ENCODE measurements around the gene SIPA1L3. TPM values are rescaled to one million over a fixed set of nuclear protein-coding genes. Genes with fewer than 3 reads are reported as not detected.

Gene SIPA1L3
- total and polyA plus RNA-seq, 9 of the 15 experiments (the other 6 are each of a cell fraction or from before 2014, with no cell fraction given), result 0.01 to 6.1 (median 2.5) TPM

DNA sequence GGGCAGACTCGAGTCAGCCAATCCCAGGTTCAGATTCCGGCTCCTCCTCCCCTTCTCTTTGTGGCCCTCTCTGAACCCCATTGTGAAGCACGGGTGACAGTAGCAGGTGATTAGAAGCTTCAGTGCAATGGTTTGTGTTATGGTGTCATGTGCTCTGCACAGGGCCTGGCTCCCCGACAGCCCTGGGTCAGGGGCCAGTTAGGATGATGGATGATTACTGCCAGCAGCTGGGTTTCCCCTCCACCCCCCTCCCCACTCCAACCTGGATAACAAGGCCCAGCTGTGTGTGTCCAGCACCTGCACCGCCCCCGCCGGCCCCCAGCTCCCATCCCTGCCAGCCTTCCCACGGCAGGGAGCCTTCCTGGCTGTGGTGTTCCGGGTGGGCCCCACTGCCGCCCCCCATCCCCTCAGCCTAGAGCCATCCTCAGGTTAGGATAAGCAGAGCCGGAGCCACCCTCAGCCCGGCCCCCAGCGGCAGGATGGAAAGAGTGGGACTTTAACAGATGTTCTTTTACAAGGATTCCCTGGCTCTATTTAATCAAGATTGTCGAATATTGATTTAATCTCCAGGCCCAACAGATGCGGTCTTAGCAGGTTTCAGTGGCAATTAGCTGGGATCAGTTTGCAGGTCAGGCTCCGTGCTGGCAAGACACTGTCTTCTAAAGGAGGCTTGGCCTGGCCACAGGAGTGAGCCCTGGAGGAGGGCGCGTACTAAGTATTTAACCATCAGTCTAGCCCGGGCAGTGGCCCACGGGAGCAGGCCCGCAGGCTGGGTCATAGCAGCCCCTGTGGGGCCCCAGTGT lies 156.2 kb downstream of the SIPA1L3 start:
- TF ChIP-seq MEIS2 (IDR thresholded peaks at IDR 0.05; ENCODE audit: partially characterized antibody) (peak; percentile 65), JUND (IDR thresholded peaks at IDR 0.05; ENCODE audit: borderline replicate concordance, low read depth, low read length) (no peak), JUND (tag; IDR thresholded peaks at IDR 0.05; ENCODE audit: borderline replicate concordance, low read depth, low read length) (no peak)
- TF ChIP-seq, protein P1, sequence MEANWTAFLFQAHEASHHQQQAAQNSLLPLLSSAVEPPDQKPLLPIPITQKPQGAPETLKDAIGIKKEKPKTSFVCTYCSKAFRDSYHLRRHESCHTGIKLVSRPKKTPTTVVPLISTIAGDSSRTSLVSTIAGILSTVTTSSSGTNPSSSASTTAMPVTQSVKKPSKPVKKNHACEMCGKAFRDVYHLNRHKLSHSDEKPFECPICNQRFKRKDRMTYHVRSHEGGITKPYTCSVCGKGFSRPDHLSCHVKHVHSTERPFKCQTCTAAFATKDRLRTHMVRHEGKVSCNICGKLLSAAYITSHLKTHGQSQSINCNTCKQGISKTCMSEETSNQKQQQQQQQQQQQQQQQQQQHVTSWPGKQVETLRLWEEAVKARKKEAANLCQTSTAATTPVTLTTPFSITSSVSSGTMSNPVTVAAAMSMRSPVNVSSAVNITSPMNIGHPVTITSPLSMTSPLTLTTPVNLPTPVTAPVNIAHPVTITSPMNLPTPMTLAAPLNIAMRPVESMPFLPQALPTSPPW (CRISPR knock-in tag; IDR thresholded peaks at IDR 0.05), result 0 out of 2 replicates have a peak, but pooled peaks have one; percentile 23
- TF ChIP-seq, protein P2, sequence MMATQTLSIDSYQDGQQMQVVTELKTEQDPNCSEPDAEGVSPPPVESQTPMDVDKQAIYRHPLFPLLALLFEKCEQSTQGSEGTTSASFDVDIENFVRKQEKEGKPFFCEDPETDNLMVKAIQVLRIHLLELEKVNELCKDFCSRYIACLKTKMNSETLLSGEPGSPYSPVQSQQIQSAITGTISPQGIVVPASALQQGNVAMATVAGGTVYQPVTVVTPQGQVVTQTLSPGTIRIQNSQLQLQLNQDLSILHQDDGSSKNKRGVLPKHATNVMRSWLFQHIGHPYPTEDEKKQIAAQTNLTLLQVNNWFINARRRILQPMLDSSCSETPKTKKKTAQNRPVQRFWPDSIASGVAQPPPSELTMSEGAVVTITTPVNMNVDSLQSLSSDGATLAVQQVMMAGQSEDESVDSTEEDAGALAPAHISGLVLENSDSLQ (IDR thresholded peaks at IDR 0.05), result 0 out of 2 replicates have a peak, but pooled peaks have one; percentile 18
- TF ChIP-seq, protein P3, sequence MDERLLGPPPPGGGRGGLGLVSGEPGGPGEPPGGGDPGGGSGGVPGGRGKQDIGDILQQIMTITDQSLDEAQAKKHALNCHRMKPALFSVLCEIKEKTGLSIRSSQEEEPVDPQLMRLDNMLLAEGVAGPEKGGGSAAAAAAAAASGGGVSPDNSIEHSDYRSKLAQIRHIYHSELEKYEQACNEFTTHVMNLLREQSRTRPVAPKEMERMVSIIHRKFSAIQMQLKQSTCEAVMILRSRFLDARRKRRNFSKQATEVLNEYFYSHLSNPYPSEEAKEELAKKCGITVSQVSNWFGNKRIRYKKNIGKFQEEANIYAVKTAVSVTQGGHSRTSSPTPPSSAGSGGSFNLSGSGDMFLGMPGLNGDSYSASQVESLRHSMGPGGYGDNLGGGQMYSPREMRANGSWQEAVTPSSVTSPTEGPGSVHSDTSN (CRISPR knock-in tag; IDR thresholded peaks at IDR 0.05; ENCODE audit: low read depth), result no peak
- TF ChIP-seq, protein P3 (tag; conservative IDR thresholded peaks at IDR 0.05; ENCODE audit: low read depth), result peak; percentile 77
- Histone ChIP-seq H3K36me3 (ENCODE audit: control insufficient read depth, insufficient read depth, low read length) (no peaks in the 10 kb centered on the region), H3K9me1 (ENCODE audit: control insufficient read depth, insufficient read depth, low read length) (no peaks in the 10 kb centered on the region), H2AFZ (ENCODE audit: low read depth, low read length) (no peak overlapping the region), H4K20me1 (replicated peaks; ENCODE audit: control insufficient read depth, insufficient read depth, low read length) (no peaks in the 10 kb centered on the region), H3K4me3 (no peak overlapping the region), H3K9ac (ENCODE audit: insufficient read depth in 1 of 2, low read depth in 2 of 2, low read length in 2 of 2) (no peak overlapping the region), H3K79me2 (ENCODE audit: control insufficient read depth, insufficient read depth, low read length) (no peaks in the 10 kb centered on the region), H3K4me1 (replicated peaks in 1 of 2; ENCODE audit: control insufficient read depth in 2 of 2, insufficient read depth in 2 of 2, low read length in 2 of 2) (peaks cover 0 to 5% of the 10 kb centered on the region in 2 experiments; a peak in 1 of 5 replicates), H3K27me3 (ENCODE audit: control insufficient read depth in 2 of 2, insufficient read depth in 2 of 2, low read length in 2 of 2) (peaks cover 0 to 4% of the 10 kb centered on the region in 2 experiments; a peak in 1 of 5 replicates), H3K9me3 (replicated peaks; ENCODE audit: control insufficient read depth, insufficient read depth, low read depth, low read length) (no peaks in the 10 kb centered on the region), H3K27ac (ENCODE audit: extremely low read depth, low read depth, low read length) (no peak overlapping the region), H3K4me2 (ENCODE audit: insufficient read depth, low read length) (no peak overlapping the region)
- ATAC-seq (peak; percentile 27; the same call in 2 of the 3 replicates), DNase-seq (ENCODE audit: extremely low read depth in 1 of 4, low spot score in 3 of 4) (peak in 2 of 4 experiments; percentile 42), FAIRE-seq (no peak)
- POLR2A ChIA-PET, result no interaction called here
- WGBS (ENCODE audit: insufficient coverage, low coverage, missing lambda C conversion rate), result 40% methylated on average over 20 of the region's 21 CpGs
- intact Hi-C loops (cut with micrococcal nuclease), result no loop called here
- BruUV-seq (replicated peaks), result no TSS peak
- in situ Hi-C loops (cut with MboI), result no loop called here
- CTCF ChIA-PET (ENCODE audit: low intra/inter-chr PET ratio), result no interaction called here

All from K562 (cell line).